ENCODE data around the gene MSANTD2. TPM values are rescaled to one million over a fixed set of nuclear protein-coding genes. Genes with fewer than 3 reads are reported as not detected.

Gene MSANTD2
- total and polyA plus RNA-seq, 2 experiments from 2014 or later = 18.7 to 34.4 TPM

DNA sequence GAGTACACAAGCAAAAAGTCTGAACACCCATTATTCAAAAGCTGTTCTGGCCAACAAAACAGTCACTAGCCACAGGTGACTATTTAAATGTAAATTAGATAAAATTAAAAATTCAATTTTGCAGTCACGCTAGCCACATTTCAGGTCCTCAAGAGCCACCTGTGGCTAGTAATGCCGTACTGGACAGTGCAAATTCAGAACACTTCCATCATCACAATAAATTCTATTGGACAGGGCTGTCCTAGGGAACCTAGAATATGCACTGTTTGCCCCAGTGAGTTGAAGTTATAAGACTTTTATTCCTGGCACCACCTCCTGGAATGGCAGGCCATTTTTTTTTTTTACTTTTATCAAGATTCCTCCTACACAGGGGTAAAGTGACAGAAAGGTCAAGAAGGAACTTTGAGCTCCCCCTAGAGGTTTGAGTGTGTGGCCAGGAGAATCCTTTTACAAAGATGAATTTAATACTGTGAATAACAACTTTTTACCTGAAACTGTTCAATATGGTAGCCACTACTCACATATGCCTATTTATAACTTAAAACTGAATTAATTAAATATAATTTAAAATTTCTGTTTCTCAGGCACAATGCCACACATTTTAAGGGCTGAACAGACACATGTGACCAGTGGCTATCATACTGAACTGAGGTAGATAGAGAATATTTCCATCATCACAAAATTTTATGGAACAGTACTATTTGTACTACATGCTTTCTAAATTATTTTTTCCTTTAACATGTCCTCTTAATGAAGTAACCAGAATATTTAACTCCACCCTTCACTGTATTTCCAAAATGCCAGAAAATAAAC is 6.5 kb downstream of the MSANTD2 start:
- H3K9me2 ChIP-seq (ENCODE audit: insufficient read depth) = no peaks in the 10 kb centered on the region
- no peak overlapping the region for H3K27ac Mint-ChIP-seq
- no peaks in the 10 kb centered on the region for H3F3A ChIP-seq (replicated peaks; ENCODE audit: low read depth)
- H3K4me3 ChIP-seq = peak overlapping the region; percentile 44
- TF ChIP-seq, protein P1, sequence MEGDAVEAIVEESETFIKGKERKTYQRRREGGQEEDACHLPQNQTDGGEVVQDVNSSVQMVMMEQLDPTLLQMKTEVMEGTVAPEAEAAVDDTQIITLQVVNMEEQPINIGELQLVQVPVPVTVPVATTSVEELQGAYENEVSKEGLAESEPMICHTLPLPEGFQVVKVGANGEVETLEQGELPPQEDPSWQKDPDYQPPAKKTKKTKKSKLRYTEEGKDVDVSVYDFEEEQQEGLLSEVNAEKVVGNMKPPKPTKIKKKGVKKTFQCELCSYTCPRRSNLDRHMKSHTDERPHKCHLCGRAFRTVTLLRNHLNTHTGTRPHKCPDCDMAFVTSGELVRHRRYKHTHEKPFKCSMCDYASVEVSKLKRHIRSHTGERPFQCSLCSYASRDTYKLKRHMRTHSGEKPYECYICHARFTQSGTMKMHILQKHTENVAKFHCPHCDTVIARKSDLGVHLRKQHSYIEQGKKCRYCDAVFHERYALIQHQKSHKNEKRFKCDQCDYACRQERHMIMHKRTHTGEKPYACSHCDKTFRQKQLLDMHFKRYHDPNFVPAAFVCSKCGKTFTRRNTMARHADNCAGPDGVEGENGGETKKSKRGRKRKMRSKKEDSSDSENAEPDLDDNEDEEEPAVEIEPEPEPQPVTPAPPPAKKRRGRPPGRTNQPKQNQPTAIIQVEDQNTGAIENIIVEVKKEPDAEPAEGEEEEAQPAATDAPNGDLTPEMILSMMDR (conservative IDR thresholded peaks at IDR 0.05; ENCODE audit: low read depth in 2 of 2) = peak; percentile 68 to 83
- TF ChIP-seq EZH2phosphoT487 (IDR thresholded peaks at IDR 0.05; ENCODE audit: unreplicated experiment) = no peak
- peaks cover 63% of the 10 kb centered on the region for H3K4me1 Mint-ChIP-seq
- H3K4me2 ChIP-seq = peak overlapping the region; percentile 70
- no peak overlapping the region for H2AFZ ChIP-seq
- no peaks in the 10 kb centered on the region for H3K36me3 Mint-ChIP-seq (ENCODE audit: low read depth)
- no peaks in the 10 kb centered on the region for H3K27me3 ChIP-seq (ENCODE audit: insufficient read depth)
- H3K36me3 ChIP-seq (ENCODE audit: insufficient read depth) = no peaks in the 10 kb centered on the region
- peaks cover 88% of the 10 kb centered on the region for H3K4me1 ChIP-seq (ENCODE audit: insufficient read depth)
- peak; percentile 75 for ATAC-seq
- H3K79me2 ChIP-seq (replicated peaks; ENCODE audit: insufficient read depth) = peaks cover 99% of the 10 kb centered on the region
- peak overlapping the region; percentile 57 for H3K4me3 Mint-ChIP-seq
- peaks cover 28% of the 10 kb centered on the region; the same call in 1 of the 2 replicates for H4K20me1 ChIP-seq (replicated peaks; ENCODE audit: insufficient read depth)
- peak; percentile 90 for DNase-seq (ENCODE audit: low spot score)
- H3K27me3 Mint-ChIP-seq (ENCODE audit: insufficient read depth, low read depth, poor library complexity) = peaks cover 1% of the 10 kb centered on the region
- no peaks in the 10 kb centered on the region; the same call in 1 of the 3 replicates for H3K9me3 Mint-ChIP-seq
- peak overlapping the region; percentile 53; the same call in 1 of the 2 replicates for H3K27ac ChIP-seq (ENCODE audit: low read depth)

DNA sequence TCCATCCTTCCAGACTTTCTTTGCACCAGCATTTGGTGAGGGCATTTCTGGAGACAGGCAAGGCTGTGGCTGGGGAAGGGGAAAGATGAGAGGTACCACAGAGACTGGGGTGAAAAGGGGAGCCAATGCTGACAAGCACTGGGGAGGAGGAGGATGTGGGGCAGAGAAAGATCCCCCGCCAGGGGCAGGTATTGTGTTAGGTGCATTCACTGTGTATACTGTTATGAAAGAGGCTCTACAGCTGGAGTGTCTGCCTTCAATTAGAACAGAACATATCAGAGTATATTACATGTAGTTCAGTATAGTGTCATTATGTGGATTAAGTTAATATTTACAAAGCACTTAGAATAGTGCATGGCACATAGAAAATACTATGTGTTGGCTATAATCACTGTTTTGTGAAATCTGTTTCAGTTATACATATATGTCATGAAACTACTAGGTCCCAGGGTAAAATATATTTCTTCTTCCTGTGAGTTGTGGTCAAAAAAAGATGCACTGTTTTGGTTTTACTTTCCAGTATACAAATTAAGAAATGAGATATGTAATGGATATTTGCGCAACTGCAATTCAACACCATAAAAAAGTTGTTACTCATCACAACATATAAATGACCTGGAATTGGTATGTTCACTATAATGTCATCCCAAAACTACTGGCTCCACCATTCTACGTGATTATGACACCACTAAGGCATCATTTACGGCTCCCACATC is 8.4 kb downstream of the MSANTD2 start:
- ATAC-seq (no peak), DNase-seq (ENCODE audit: low spot score) (no peak)
- Mint-ChIP-seq H3K27ac (no peak overlapping the region), H3K4me3 (peak overlapping the region; percentile 57; the same call in 1 of the 3 replicates), H3K36me3 (ENCODE audit: low read depth) (no peaks in the 10 kb centered on the region), H3K4me1 (peaks cover 53% of the 10 kb centered on the region), H3K27me3 (ENCODE audit: insufficient read depth, low read depth, poor library complexity) (peaks cover 1% of the 10 kb centered on the region), H3K9me3 (no peaks in the 10 kb centered on the region)
- Histone ChIP-seq H2AFZ (no peak overlapping the region), H3K27ac (ENCODE audit: low read depth) (no peak overlapping the region), H4K20me1 (replicated peaks; ENCODE audit: insufficient read depth) (peaks cover 28% of the 10 kb centered on the region; the same call in 1 of the 2 replicates), H3K4me3 (peak overlapping the region; percentile 44), H3K4me1 (ENCODE audit: insufficient read depth) (peaks cover 72% of the 10 kb centered on the region), H3K79me2 (replicated peaks; ENCODE audit: insufficient read depth) (peaks cover 99% of the 10 kb centered on the region), H3K4me2 (peak overlapping the region; percentile 70), H3K9me2 (ENCODE audit: insufficient read depth) (no peaks in the 10 kb centered on the region), H3F3A (replicated peaks; ENCODE audit: low read depth) (no peaks in the 10 kb centered on the region), H3K36me3 (ENCODE audit: insufficient read depth) (no peaks in the 10 kb centered on the region), H3K27me3 (ENCODE audit: insufficient read depth) (no peaks in the 10 kb centered on the region)
- TF ChIP-seq EZH2 (IDR thresholded peaks at IDR 0.05; ENCODE audit: low read depth, unreplicated experiment) = no peak
- TF ChIP-seq, protein P2, sequence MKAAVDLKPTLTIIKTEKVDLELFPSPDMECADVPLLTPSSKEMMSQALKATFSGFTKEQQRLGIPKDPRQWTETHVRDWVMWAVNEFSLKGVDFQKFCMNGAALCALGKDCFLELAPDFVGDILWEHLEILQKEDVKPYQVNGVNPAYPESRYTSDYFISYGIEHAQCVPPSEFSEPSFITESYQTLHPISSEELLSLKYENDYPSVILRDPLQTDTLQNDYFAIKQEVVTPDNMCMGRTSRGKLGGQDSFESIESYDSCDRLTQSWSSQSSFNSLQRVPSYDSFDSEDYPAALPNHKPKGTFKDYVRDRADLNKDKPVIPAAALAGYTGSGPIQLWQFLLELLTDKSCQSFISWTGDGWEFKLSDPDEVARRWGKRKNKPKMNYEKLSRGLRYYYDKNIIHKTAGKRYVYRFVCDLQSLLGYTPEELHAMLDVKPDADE (IDR thresholded peaks at IDR 0.05) = no peak
- no peak for TF ChIP-seq STAT1 (IDR thresholded peaks at IDR 0.05; ENCODE audit: unreplicated experiment)
- TF ChIP-seq, protein P1 (conservative IDR thresholded peaks at IDR 0.05; ENCODE audit: low read depth in 2 of 2) = no peak
- TF ChIP-seq ZNF114 (CRISPR knock-in tag; IDR thresholded peaks at IDR 0.05) = no peak
- TF ChIP-seq EZH2phosphoT487 (IDR thresholded peaks at IDR 0.05; ENCODE audit: unreplicated experiment) = no peak
